Measurements from ENCODE around the gene IGF2R.
"Not testable (repeated sequence)": the region's sequence is repeated elsewhere in the genome, so short reads cannot be mapped to it uniquely, and the experiment has no call there.

Gene IGF2R

DNA sequence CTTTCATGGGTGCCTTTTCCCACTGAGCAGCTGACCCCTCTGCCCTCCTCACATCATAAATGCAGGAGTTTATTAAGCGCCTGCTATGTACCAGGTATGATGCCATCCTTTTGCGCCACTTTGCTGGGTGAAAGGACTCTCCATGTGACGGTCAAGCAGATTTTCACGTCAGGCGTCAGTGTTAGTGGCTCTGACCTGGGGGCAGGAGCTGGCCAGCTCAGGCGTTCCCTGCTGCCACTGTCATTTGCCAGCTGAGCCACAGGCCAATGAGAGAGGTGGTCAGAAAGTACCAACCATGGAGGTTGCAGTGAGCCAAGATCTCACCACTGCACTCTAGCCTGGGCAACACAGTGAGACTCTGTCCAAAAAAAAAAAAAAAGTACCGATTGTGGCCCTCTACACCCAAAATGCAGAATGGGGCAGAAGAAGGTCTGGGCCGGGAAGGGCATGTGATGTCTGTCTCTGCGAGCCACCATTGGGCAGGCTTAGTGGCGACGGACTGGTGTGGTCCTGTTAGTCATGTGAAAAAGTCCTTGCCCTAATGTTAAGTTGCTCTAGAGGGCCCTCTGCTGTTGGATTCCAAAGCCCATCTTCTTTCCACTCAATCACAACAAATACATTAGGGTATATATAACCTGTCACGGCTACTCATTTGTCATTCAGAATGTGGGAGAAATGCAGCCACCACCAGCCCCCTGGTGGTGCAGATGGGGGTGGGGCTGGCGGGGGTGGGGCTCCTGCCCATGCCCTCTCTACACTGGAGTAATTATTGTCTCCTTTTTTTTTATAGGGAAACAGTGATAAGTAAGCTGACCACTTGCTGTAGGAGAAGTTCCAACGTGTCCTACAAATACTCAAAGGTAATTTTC is 134.3 kb downstream of the IGF2R start:
- peak; percentile 41 for DNase-seq

- DNase-seq = no peak
These were observed 134.9 kb downstream of the IGF2R start for GRCh38 chr6:160103825-160104100.

- no peak for DNase-seq
These were observed 136.1 kb downstream of the IGF2R start for GRCh38 chr6:160104821-160105517.

DNA sequence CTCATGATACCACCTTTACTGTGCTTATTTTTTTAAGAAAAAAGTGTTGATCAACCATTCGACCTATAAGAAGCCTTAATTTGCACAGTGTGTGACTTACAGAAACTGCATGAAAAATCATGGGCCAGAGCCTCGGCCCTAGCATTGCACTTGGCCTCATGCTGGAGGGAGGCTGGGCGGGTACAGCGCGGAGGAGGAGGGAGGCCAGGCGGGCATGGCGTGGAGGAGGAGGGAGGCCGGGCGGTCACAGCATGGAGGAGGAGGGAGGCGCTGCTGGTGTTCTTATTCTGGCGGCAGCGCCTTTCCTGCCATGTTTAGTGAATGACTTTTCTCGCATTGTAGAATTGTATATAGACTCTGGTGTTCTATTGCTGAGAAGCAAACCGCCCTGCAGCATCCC is 137.1 kb downstream of the IGF2R start:
- no peak for DNase-seq

DNA sequence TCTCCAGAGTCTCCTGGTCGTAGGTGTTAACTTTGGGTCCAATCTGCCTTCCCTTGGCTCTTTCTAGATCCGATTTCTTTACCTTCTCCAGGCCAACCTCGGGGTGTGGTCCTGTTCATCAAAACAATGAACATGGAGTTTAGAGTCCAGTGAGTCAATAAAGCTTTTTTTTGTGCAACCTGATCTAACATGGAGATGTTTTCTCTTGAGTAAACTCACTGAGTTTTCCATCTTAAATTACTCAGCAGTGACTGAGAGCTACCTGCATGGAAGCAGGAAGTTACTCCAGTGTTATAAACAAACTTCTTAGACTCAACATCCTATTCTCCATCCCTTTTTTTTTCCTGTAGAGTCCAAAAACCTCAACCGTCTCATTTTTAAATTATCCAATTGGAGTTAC is 137.8 kb downstream of the IGF2R start:
- no peak for DNase-seq

DNA sequence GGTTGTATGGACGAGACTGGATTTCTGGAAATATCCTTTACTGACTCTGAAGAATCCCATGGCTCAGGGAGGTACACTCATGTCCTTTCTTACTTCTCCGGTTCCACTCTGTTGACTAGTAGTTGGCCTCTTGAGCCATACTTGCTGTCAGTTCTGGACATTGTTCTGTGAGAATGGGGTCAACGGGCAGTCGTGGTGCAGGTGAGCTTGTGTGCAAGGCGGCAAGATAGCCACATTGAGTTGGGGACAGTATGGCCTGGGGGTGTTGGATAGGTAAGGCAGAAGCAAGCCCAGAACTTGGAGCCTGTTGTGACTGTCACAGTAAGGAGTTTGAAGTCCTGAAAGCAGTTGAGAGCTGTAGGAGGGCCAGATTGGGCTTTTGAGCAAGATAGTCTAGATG is 139.2 kb downstream of the IGF2R start:
- no peak for DNase-seq

DNA sequence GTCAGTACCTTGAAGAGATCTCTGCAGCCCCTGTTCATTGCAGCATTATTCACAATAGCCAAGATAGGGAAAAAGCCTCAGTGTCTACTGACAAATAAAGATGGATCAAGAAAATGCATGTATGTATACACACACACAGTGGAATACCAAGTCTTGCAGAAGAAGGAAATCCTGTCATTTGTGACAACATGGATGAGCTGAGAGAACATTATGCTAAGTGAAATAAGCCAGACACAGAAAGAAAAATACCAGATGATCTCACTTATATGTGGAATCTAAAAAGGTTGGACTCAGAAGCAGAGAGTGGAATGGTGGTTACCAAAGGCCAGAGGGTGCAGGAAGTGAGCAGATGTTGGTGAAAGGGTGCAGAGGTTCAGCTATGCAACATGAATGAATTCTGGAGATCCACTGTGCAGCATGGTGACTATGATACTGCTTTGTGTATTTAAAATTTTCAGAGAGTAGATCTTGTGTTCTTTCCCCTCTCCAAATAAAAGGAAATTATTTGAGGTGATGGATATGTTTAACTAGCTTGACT is 141.8 kb downstream of the IGF2R start:
- no peak for DNase-seq

DNA sequence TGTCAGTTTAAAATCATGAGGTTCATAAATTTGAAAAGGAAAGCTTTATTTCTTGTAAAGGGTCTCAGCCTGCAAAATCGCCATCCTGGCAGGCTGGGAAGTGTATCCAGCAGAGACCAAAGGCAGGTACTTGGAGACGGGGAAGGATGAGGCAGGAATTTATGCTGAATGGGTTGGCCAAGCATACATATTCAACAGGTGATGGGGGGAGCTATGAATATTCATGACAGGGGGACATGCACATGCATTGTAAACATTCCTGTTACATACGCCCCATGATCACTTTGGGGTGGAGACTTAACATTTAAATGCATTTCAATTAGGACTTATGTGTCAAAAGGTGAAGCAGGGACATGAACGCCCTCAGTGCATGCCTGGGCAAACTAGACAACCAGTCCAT is 142.9 kb downstream of the IGF2R start:
- DNase-seq = no peak

GRCh38 chr6:160112628-160113299 is 143.9 kb downstream of the IGF2R start:
- DNase-seq = no peak

- not testable (repeated sequence) for DNase-seq
These were observed 145.7 kb downstream of the IGF2R start for GRCh38 chr6:160114536-160114935.

DNA sequence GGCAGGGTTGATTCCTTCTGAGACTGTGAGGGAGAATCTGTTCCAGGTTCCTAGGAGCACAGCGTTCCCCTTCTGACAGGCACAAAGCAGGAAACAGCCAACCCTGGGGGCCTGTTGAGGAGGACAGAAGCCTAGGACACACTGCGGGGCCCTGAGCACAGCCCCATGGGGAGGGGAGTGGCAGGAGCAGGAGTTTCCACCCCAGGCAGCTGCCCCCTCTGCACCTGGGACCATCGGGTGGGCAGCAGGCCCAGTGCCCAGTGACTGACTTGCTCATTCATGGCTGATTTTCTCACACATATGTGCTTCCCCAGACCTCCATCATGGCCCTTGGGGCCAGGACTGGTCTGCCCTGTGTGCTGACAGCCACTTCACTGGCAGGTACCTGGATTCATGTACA is 146.5 kb downstream of the IGF2R start:
- DNase-seq = no peak

DNA sequence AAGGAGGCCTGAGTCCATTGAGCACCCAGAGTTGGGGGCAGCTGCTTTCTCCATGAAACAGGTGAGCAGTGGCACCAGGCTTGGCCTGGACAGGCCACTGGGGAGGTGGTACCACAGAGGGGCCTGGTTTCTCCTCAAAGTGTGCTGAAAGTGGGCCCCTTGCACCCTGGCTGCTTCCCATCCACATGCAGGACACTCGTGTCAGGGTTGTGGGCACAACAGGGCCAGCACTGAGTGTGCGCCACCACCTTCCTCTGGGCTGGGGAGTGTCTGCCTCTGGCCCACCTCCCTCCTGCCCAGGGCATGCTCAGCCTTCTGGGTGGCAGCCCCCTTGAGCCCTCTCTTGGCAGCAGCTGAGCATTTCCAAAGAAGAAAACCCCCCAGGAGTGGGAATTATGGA is 147.5 kb downstream of the IGF2R start:
- no peak for DNase-seq

DNA sequence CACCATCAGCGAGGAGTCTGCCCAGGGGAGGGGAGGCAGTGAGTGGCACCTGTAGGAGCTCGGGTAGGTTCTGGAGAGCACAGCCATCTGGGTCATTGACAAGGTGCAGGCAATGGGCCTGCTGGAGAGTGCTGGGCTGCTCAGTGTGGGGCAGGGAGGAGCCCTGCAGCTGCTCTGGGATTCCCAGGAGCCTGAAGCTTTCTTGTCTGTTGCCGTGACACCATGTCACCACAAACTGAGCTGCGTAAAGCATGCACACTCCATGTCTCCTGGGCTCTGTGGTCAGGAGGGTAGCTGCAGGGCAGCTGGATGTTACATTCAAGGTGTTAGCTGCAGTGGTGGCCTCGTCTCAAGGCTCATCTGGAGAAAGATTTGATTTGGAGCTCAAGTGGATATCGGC is 148.3 kb downstream of the IGF2R start:
- DNase-seq = no peak

- DNase-seq = no peak
These were observed 149.8 kb downstream of the IGF2R start for GRCh38 chr6:160118620-160119229.

DNA sequence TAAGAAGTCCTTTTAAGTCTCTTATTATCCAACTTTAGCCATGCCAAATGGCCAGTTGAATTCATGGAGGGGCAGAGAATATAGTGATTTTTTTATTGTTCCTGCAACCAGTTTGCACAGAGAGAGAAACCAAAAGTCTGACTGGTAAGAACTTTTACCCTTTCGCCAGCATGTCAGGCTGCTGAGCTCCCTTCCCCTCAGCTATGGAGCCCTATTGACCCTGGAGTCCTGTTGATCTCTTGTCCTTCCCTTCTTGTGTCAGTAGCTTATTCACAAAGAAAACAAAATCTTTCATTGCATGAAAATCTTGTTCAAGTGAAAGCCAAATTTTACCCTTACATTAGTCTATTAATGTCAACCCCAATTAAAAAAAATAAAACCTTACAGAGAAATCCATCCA is 151.2 kb downstream of the IGF2R start:
- DNase-seq = no peak

DNA sequence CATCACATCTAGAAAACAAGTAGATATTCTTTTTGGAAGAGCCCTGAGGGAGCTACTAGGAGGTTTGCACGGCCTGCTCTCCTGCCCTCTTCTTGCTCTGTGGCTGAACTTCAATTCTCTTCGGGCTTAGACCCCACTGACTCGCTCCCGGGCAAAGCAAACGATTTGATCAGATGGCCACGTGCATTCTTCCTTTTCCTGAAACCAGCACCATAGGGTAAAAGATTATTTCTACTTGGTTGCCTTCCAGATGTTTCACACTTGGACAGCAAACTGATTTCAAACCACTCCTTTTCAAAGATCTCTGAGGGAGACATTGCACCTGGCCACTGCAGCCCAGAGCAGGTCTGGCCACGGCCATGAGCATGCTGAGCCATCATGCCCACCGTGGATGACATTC is 152.7 kb downstream of the IGF2R start, which contains the start of gene SLC22A1:
SLC22A1 (plus strand) TSS at position 258 of the 400 bp plus-strand sequence; CDS start at position 379, 121 bp downstream.
- no peak for DNase-seq

GRCh38 chr6:160121981-160122380 is 153.1 kb downstream of the IGF2R start:
- DNase-seq = no peak

GRCh38 chr6:160122744-160123143 is 153.9 kb downstream of the IGF2R start:
- DNase-seq = no peak

DNA sequence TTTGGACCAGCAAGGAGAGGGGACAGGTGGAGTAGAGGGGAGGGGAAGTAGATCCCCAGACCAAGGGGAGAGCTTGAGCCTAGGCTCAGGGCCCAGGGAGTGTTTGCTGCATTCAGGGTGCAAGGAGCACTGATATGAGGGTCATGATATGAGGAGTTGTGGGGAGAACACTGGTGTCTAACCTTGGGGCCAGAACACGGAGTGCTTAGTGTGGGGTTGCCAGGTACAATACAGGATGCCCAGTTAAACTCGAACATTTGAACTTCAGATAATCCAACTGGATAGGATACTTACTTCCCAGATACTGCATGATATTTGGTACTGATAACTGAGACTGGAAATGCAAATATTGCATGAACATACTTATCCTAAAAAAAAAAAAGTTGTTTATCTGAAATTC is 155.1 kb downstream of the IGF2R start:
- no peak for DNase-seq

DNA sequence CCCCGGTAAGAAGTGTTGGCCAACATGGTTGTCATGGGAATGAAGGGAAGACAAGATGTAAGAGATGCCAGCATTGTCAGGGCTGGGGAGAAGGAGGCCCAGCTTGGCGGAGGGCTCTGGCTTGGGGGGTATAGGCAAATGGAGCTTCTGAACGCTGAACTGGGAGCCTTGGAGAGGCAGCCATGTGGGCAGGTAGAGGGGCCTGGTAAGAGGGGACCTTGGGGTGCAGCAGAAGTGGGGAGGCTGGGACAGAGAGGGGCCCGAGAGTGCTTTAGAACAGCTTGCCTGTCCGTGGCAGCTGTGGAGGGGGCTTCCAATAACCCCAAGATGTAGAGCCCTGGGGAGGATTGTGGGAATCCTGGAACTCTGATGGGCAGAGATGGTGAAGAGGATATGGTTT is 155.7 kb downstream of the IGF2R start:
- DNase-seq = no peak

GRCh38 chr6:160125105-160125504 is 156.2 kb downstream of the IGF2R start:
- DNase-seq = not testable (repeated sequence)

DNA sequence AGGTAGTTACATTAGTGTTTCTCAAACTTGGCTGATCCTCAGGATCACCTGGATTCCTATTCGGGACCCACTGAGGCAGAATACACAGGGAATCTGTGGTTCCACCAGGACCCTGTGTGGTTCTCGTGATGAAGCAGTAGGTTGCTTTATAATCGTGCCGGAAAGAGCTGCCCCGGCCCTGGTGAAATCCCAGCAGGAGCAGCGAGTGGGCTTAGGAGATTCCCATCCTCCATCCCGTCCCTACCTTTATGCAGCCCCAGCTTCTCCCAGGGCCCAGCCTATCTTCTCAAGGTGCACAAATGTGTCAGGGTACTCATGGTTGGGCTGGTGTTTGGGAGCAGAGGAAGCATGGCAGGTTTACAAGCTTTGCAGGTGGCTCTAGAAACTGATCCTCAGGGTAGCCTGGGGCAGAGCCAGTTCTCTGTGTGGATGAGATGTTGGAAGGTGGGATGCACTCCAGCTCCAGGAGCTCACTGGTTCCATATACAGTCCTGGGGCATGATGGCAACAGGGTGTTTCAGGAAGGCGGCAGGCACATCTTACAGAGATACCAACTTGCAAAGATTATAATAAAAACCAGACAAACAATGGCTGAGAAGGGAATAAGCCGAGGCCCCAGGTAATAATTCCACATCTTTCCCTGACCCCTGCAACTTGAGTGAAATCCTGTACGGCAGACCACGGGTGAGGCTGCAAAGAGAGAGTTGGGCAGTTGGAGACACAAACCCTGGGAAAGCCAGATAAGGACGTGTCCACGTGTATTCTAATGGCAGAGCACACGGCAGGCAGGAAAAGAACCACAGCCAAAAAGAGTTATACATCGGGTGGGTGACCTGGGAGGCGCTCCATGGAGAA is 158.6 kb downstream of the IGF2R start:
- no peak for DNase-seq
